ENCODE measurements around the gene SERP1.

SERP1 gene

GRCh38 chr3:150582620-150583019, 36.3 kb upstream of the SERP1 start:
- Mint-ChIP-seq H3K27ac (no peak overlapping the region), H3K4me1 (no peaks in the 10 kb centered on the region), H3K4me3 (no peak overlapping the region), H3K27me3 (ENCODE audit: low read depth, poor library complexity) (no peaks in the 10 kb centered on the region), H3K9me3 (no peaks in the 10 kb centered on the region), H3K36me3 (ENCODE audit: low read depth) (peaks cover 65% of the 10 kb centered on the region)
- DNase-seq = no peak
- TF ChIP-seq CTCF (IDR thresholded peaks at IDR 0.05) = no peak

- DNase-seq = no peak
- Mint-ChIP-seq H3K4me1 (no peaks in the 10 kb centered on the region), H3K36me3 (ENCODE audit: low read depth) (peaks cover 69% of the 10 kb centered on the region), H3K9me3 (no peaks in the 10 kb centered on the region), H3K27ac (no peak overlapping the region), H3K4me3 (no peak overlapping the region), H3K27me3 (ENCODE audit: low read depth, poor library complexity) (no peaks in the 10 kb centered on the region)
- TF ChIP-seq CTCF (IDR thresholded peaks at IDR 0.05) = no peak
Observed at GRCh38 chr3:150581174-150581573, 34.9 kb upstream of the SERP1 start.

GRCh38 chr3:150577855-150578254, 31.6 kb upstream of the SERP1 start:
- no peak overlapping the region for H3K4me3 Mint-ChIP-seq
- H3K9me3 Mint-ChIP-seq = no peaks in the 10 kb centered on the region
- no peaks in the 10 kb centered on the region for H3K27me3 Mint-ChIP-seq (ENCODE audit: low read depth, poor library complexity)
- H3K4me1 Mint-ChIP-seq = no peaks in the 10 kb centered on the region
- peaks cover 59% of the 10 kb centered on the region for H3K36me3 Mint-ChIP-seq (ENCODE audit: low read depth)
- TF ChIP-seq CTCF (IDR thresholded peaks at IDR 0.05) = no peak
- H3K27ac Mint-ChIP-seq = no peak overlapping the region
- no peak for DNase-seq

GRCh38 chr3:150567328-150567727, 21.0 kb upstream of the SERP1 start:
- no peak for TF ChIP-seq CTCF (IDR thresholded peaks at IDR 0.05)
- Mint-ChIP-seq H3K4me3 (no peak overlapping the region), H3K4me1 (no peaks in the 10 kb centered on the region), H3K27ac (no peak overlapping the region), H3K27me3 (ENCODE audit: low read depth, poor library complexity) (no peaks in the 10 kb centered on the region), H3K36me3 (ENCODE audit: low read depth) (peaks cover 71% of the 10 kb centered on the region), H3K9me3 (no peaks in the 10 kb centered on the region)
- no peak for DNase-seq

- H3K9me3 Mint-ChIP-seq = no peaks in the 10 kb centered on the region
- peaks cover 66% of the 10 kb centered on the region for H3K36me3 Mint-ChIP-seq (ENCODE audit: low read depth)
- H3K27ac Mint-ChIP-seq = no peak overlapping the region
- H3K27me3 Mint-ChIP-seq (ENCODE audit: low read depth, poor library complexity) = no peaks in the 10 kb centered on the region
- H3K4me3 Mint-ChIP-seq = no peak overlapping the region
- TF ChIP-seq CTCF (IDR thresholded peaks at IDR 0.05) = no peak
- H3K4me1 Mint-ChIP-seq = no peaks in the 10 kb centered on the region
- DNase-seq = no peak
Observed at GRCh38 chr3:150564243-150564642, 17.9 kb upstream of the SERP1 start.

GRCh38 chr3:150557725-150558124, 11.4 kb upstream of the SERP1 start:
- peaks cover 70% of the 10 kb centered on the region for H3K36me3 Mint-ChIP-seq (ENCODE audit: low read depth)
- no peak overlapping the region for H3K27ac Mint-ChIP-seq
- TF ChIP-seq CTCF (IDR thresholded peaks at IDR 0.05) = no peak
- H3K9me3 Mint-ChIP-seq = no peaks in the 10 kb centered on the region
- no peaks in the 10 kb centered on the region for H3K27me3 Mint-ChIP-seq (ENCODE audit: low read depth, poor library complexity)
- no peak for DNase-seq
- H3K4me1 Mint-ChIP-seq = no peaks in the 10 kb centered on the region
- no peak overlapping the region for H3K4me3 Mint-ChIP-seq
